ENCODE measurements around the gene GPR78.

Gene GPR78

DNA sequence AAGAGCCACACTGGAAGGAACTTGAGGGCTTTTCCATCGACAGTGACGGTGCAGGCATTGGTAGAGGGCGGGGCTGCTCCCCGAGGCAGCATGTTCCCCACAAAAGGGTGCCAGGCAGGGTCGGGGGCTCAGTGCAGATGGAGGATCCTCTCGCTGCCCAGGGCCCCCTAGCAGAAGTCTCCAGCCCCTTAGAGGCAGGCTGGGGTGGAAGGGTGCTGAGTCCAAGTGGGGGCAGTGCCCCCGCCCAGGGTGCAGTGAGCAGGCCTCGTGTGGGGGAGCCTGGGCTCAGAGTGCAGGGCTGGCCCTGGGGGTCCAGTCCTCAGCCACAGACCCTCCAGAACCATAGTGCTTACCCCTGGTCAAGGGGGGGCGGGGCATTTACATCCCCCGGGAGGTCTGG, 21.4 kb downstream of the GPR78 start:
- TF ChIP-seq, protein P1, sequence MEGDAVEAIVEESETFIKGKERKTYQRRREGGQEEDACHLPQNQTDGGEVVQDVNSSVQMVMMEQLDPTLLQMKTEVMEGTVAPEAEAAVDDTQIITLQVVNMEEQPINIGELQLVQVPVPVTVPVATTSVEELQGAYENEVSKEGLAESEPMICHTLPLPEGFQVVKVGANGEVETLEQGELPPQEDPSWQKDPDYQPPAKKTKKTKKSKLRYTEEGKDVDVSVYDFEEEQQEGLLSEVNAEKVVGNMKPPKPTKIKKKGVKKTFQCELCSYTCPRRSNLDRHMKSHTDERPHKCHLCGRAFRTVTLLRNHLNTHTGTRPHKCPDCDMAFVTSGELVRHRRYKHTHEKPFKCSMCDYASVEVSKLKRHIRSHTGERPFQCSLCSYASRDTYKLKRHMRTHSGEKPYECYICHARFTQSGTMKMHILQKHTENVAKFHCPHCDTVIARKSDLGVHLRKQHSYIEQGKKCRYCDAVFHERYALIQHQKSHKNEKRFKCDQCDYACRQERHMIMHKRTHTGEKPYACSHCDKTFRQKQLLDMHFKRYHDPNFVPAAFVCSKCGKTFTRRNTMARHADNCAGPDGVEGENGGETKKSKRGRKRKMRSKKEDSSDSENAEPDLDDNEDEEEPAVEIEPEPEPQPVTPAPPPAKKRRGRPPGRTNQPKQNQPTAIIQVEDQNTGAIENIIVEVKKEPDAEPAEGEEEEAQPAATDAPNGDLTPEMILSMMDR (IDR thresholded peaks at IDR 0.05): no peak

DNA sequence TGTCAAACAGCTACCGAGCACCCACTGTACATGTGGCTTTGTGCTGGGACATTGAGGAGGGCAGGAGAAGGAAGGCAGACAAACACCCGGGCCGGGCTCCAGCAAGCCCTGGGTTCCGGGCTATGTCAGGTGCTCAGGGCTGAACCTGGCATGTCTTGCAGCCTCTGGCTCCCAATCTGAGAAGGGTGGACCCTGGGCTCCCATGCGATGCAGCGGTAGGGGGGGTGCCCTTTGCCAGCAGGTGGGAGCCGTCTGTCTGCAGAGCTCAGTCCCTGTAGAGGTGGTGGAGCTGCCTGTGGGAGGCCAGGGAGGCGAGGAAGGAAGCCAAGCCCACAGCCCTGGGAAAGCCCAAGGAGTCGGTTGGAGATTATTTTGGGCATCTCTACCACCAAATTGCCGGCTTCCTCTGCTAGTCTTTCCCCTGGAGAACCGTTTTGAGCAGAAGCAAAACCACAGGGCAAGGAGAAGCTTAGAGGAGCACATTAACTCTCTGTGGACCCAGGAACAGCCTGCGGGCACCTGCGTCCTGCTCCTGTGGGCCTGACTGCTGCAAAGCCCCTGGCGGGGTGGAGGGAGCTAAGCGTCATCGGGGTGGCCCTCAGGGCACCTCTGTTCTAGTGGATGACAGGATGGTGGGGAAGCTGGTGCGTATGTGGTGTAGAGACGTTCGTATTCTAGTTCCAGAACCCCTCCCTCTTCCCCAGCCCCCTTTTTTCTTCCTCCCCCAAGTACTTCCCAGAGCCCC, 22.7 kb downstream of the GPR78 start:
- TF ChIP-seq, protein P1 (IDR thresholded peaks at IDR 0.05): no peak
- peak overlapping the region; percentile 46 for H3K27ac Mint-ChIP-seq
- H3K4me1 Mint-ChIP-seq: peaks cover 7% of the 10 kb centered on the region
- H3K27me3 Mint-ChIP-seq (ENCODE audit: low read depth, poor library complexity): peaks cover 4% of the 10 kb centered on the region
- no peak for DNase-seq
- H3K36me3 Mint-ChIP-seq (ENCODE audit: low read depth): no peaks in the 10 kb centered on the region
- H3K4me3 Mint-ChIP-seq: no peak overlapping the region
- no peaks in the 10 kb centered on the region for H3K9me3 Mint-ChIP-seq

More for the DNA sequence above, 21.4 kb downstream of the GPR78 start:
- Mint-ChIP-seq H3K27me3 (ENCODE audit: low read depth, poor library complexity) (peaks cover 4% of the 10 kb centered on the region), H3K9me3 (no peaks in the 10 kb centered on the region), H3K27ac (no peak overlapping the region), H3K36me3 (ENCODE audit: low read depth) (no peaks in the 10 kb centered on the region), H3K4me1 (peaks cover 7% of the 10 kb centered on the region), H3K4me3 (no peak overlapping the region)
- no peak for DNase-seq

DNA sequence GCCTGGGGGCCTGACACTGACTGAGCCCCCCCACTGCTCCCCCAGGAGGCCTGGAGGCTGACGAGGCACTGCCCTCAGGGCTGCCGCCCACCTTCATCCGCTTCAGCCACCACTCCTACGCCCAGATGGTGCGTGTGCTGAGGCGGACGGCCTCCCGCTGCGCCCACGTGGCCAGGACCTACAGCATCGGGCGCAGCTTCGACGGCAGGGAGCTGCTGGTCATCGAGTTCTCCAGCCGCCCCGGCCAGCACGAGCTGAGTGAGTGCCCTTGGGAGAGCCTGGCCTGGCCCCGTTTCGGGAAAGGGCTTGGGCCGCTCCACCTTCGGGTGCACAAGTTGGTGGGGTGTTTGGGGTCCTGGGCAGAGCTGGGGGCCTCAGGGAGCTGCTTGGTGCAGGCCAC, 23.7 kb downstream of the GPR78 start:
- peaks cover 8% of the 10 kb centered on the region for H3K4me1 Mint-ChIP-seq
- no peak overlapping the region for H3K27ac Mint-ChIP-seq
- H3K4me3 Mint-ChIP-seq: no peak overlapping the region
- no peak for DNase-seq
- H3K36me3 Mint-ChIP-seq (ENCODE audit: low read depth): no peaks in the 10 kb centered on the region
- H3K27me3 Mint-ChIP-seq (ENCODE audit: low read depth, poor library complexity): peaks cover 6% of the 10 kb centered on the region
- no peaks in the 10 kb centered on the region for H3K9me3 Mint-ChIP-seq
- TF ChIP-seq, protein P1 (IDR thresholded peaks at IDR 0.05): no peak

DNA sequence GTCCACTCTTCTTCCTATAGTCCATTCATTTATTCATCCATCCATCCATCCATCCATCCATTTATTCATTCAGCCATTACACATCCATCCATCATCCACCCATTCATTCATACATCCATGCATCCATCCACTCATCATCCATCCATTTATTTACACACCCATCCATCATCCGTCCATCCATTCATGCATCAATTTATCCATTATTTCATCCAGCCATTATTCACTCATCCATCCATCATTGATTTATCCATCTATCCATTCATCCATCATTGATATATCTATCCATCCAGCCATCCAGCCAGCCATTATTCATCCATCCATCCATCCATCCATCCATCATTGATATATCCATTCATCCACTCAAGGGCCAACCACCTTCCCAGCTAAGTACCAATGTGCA, 25.1 kb downstream of the GPR78 start:
- Mint-ChIP-seq H3K27me3 (ENCODE audit: low read depth, poor library complexity) (peaks cover 15% of the 10 kb centered on the region), H3K4me1 (peaks cover 6% of the 10 kb centered on the region), H3K9me3 (no peaks in the 10 kb centered on the region), H3K27ac (no peak overlapping the region), H3K36me3 (ENCODE audit: low read depth) (no peaks in the 10 kb centered on the region), H3K4me3 (no peak overlapping the region)
- TF ChIP-seq, protein P1 (IDR thresholded peaks at IDR 0.05): no peak
- no peak for DNase-seq

DNA sequence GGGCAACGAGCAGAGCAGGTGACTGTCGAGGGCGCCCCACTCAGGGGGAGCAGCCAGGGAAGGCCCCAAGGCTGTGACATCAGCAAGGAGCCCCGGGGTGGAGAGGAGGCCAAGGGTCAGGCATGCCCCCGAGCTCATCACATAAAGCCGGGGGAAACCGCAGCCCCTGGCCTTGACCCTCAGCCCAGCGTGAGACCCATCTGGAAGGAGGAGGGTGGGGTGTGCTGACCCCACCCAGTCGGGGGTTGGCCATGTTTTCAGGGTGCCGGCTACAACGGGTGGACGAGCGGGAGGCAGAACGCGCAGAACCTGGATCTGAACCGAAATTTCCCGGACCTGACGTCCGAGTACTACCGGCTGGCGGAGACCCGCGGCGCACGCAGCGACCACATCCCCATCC, 26.3 kb downstream of the GPR78 start:
- H3K4me1 Mint-ChIP-seq: peaks cover 6% of the 10 kb centered on the region
- no peaks in the 10 kb centered on the region for H3K36me3 Mint-ChIP-seq (ENCODE audit: low read depth)
- H3K4me3 Mint-ChIP-seq: no peak overlapping the region
- no peak for DNase-seq
- TF ChIP-seq, protein P1 (IDR thresholded peaks at IDR 0.05): no peak
- H3K27me3 Mint-ChIP-seq (ENCODE audit: low read depth, poor library complexity): peaks cover 20% of the 10 kb centered on the region
- no peaks in the 10 kb centered on the region for H3K9me3 Mint-ChIP-seq
- no peak overlapping the region for H3K27ac Mint-ChIP-seq

DNA sequence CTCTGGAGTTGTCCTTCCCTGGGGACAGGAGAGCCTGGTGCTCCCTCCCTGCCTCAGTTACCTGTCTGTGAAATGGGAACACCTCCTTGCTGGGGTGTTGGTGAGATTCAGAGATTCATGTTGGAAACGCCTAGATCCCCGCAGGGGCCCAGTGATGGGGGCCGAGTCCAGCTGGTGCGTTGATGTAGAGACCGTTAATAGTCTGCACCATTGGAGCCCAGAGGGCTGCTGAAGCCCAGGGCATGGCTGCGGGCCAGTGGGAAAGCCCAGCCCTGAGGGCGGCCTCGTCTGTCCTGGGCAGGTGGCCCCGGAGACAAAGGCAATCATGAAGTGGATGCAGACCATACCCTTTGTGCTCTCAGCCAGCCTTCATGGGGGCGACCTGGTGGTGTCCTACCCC, 26.8 kb downstream of the GPR78 start:
- H3K9me3 Mint-ChIP-seq: no peaks in the 10 kb centered on the region
- H3K4me3 Mint-ChIP-seq: no peak overlapping the region
- TF ChIP-seq, protein P1 (IDR thresholded peaks at IDR 0.05): no peak
- H3K36me3 Mint-ChIP-seq (ENCODE audit: low read depth): no peaks in the 10 kb centered on the region
- H3K27ac Mint-ChIP-seq: no peak overlapping the region
- DNase-seq: no peak
- peaks cover 6% of the 10 kb centered on the region for H3K4me1 Mint-ChIP-seq
- peaks cover 23% of the 10 kb centered on the region for H3K27me3 Mint-ChIP-seq (ENCODE audit: low read depth, poor library complexity)
